NCI-H526 (cell line): Measurements from ENCODE around the gene ZC3H12D.
A peak's percentile ranks its signal among the peaks of the same experiment; 100 is the strongest.

Experiments
- DNase-seq, 2 experiments: peaks; one replicate each; lab custom pipeline; 2025; lab: John Stamatoyannopoulos, UW

Gene ZC3H12D

DNA sequence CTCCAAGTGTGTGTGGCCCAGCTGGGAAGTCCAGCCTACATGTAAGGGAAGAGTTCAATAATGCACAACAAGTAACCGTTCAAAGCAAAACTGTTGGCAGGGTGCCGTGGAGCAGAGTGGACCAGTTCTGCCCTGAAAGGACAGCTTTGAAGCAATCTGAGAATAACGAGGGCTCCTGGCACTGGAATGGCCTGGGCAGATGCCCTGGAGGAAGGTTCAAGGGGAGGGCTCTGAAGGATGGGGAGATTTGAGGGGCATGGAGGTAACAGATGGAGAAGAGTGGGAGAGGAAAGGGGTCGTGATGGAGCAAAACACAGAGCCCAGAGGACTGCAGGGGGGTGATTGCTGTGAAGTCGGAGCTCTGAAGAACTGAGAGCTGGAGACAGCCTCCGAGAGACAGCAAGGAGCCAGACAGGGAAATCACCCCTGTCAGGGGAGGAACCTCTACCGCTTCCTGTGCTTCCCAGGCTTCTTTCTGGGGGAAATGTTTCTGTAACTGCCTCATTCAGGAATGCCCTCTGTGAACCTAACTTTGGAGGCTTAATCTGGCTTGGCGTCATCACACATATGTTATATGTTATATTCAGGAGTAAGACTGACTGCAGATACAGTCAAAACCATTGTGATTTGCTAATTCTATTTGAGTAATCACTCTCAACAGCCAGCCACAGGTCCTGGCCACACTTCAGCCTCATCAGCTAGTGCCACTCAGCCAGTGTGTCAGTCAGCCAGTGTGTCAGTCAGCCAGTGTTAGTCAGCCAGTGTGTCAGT lies 41.2 kb downstream of the ZC3H12D start:
- no peak for DNase-seq

DNA sequence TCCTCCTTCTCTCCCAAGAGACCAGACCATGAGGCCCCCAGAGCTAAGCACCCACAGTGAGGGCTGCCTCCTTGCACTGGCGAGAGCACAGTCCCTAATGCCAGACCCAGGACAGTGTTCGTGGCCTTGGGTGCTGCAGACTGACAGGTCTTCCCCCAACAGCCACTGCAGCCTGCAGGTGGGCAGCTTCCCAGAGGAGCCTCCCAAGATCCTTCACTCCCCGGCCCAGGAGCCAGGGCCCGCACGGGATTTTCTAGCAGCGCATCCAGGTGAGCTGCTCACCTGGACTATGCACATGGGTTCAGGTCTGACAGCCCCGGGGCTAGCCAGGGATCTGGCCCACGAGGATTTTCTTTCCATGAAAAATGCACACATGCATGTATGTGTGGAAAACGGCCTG lies 43.1 kb downstream of the ZC3H12D start:
- no peak for DNase-seq

DNA sequence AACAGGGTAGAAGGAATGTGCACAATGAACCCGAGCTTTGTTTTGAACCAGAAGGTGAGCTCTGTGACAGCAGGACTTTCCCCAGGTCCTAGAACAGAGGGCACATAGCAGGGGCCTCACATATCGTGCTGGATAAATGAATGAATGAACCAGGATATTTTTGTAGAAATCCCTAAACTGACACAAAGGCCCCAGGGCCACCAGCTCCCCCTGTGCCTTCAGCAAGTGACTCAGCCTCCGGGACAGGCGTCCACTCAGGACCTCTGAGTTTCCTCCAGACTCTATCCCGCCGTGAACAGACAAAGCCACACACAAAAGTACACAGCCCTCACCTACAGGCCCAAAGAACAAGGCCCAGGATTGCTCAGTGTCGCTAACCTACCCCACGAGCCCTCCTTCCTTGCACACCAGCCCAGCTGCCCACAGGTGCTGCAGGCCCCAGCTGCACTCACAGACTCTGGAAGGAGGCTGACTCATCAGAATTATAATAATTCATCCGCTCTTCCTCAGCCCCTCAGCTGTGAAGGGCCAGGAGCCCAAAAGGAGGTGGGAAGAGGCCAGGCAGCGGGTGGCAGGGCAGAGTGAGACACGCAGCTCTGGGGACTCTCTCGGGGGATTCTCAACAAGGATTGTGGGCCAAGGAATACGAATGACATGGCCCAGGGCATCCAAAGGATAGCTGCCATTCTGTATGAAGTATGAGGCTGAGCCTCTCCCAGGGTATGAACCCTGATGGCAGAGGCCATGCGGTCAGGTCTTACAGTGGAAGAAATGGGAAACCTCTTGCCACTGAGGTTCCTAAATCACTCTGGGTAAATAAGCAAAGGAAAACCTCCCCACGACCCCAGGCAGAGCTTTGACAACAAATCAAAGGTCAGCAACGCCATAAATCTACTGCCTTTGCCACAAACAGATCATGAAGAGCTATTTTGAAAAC lies 43.8 kb downstream of the ZC3H12D start:
- no peak for DNase-seq

DNA sequence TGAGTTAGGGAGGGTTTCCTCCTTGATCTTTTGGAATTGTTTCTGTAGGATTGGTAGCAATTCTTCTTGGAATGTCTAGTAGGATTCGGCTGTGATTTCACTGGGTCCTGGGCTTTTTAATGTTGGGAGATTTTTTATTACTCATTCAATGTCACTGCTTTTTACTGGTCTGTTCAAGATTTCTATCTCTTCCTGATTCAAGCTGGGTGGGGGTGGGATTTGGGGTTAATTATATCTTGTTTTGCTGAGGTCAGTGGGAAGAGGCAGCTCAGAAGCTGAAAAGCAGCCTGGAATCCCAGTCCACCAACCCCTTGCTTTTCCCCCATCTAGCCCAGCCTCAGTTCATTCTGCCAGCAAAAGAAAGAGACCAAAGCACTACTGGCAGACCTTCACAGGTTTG lies 45.2 kb downstream of the ZC3H12D start:
- no peak for DNase-seq

DNA sequence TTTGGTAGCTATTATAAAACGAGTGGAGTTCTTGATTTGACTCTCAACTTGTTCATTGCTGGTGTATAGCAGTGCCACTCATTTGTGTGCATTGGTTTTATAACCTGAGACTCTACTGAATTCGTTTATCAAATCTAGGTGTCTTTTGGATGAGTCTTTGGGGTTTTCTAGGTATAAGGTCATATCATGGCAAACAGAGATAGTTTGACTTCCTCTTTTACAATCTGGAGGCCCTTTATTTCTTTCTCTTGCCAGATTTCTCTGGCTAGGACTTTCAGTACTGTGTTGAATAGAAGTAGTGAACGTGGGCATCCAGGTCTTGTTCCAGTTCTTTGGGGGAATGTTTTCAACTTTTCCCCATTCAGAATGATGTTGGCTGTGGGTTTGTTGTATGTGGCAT lies 46.0 kb downstream of the ZC3H12D start:
- DNase-seq: no peak

DNA sequence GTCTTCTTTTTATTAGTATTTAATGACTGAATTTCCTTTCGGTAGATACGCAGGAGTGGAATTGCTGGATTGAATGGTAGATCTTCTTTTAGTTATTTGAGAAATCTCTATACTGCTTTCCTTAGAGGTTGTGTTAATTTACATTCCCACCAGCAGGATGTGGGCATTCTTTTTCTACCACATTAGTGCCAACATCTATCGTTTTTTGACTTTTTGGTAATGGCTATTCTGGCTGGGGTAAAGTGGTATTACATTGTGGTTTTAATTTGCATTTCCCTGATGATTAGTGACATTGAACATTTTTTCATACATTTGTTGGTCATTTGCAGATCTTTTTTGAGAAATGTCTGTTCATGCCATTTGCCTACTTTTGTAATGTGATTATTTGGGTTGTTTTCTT lies 47.6 kb downstream of the ZC3H12D start:
- DNase-seq: no peak

DNA sequence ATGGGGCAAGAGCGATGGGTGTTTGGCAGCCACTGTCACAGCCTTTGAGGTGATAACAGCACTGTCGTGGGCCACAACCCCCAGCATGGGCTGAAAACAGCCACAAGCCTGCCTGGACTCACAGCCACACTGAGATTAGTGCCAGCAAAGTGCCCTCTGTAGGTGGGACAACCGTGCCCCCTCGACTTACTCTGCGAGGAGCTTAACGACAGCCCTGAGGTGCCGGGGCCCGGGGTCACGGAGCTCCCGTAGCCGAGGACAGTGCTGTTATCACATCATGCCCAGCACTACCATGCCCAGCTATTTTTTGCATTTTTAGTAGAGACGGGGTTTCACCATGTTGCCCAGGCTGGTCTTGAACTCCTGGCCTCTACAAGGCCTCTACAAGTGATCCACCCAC lies 48.2 kb downstream of the ZC3H12D start:
- no peak for DNase-seq

DNA sequence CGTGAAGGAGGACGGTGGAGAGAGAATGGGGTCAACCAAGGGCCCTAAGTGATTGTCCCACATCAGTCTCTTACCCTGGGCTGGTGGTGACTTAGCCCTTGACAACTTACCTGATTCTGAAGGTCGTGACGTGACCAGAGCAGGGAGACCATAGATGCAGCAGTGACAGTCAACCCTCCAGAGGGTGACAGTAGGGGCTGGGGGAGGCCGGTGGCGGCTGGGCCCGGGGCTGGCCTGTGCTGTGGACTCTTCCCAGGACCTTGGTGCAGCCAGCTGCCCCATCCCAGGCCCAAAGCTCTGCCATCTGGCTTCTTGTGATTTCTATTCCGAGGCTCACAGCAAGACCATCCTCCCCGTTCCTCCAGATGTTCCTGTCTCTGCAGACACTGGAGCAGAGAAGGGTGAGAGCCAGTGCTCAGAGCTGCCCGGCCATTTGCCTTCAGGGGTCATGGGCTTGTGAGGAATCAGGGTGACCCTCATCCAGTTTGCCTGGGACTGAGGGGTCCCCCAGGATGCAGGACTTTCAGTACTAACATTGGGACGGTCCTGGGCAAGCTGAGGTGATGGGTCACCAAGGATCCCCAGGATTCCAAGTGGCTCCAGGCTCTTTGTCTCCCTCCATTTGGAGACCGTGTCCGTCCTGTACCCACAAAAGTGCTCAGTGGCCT lies 48.8 kb downstream of the ZC3H12D start:
- DNase-seq: no peak

DNA sequence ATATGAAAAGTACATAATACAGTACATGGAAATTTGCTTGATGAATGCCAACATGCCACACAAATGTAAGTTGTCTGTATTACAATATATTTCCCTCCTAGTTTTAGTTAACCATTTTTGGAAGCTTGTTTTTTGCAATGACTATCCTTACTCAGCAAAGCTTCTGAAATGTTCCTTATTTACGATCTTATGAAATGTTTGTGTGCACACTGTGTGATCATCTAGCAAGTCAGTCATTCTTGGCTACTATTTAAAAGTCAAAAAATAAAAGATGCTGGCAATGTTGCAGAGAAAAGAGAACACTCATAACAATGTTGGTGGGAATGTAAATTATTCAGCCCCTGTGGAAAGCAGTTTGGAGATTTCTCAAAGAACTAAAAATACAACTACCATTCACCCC lies 50.9 kb downstream of the ZC3H12D start:
- DNase-seq: no peak

DNA sequence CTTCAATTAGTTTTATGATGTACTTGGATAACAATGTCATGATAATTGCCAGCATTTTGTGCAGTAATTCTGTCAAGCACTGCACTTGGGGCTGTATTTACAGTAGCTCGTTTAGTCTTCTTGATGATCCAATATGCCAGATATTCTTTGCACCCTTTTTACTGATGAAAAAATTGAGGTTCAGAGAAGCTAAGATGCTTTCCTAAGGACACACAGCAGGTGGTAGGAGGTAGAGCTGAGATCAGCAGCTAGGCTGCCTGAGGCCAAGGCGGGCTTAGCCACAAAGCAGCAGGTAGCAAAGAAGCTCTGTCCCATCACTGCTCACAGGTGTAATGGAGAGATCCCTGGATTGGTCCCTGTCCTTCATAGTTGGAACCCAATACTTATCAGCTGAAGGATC lies 51.4 kb downstream of the ZC3H12D start:
- DNase-seq: no peak

DNA sequence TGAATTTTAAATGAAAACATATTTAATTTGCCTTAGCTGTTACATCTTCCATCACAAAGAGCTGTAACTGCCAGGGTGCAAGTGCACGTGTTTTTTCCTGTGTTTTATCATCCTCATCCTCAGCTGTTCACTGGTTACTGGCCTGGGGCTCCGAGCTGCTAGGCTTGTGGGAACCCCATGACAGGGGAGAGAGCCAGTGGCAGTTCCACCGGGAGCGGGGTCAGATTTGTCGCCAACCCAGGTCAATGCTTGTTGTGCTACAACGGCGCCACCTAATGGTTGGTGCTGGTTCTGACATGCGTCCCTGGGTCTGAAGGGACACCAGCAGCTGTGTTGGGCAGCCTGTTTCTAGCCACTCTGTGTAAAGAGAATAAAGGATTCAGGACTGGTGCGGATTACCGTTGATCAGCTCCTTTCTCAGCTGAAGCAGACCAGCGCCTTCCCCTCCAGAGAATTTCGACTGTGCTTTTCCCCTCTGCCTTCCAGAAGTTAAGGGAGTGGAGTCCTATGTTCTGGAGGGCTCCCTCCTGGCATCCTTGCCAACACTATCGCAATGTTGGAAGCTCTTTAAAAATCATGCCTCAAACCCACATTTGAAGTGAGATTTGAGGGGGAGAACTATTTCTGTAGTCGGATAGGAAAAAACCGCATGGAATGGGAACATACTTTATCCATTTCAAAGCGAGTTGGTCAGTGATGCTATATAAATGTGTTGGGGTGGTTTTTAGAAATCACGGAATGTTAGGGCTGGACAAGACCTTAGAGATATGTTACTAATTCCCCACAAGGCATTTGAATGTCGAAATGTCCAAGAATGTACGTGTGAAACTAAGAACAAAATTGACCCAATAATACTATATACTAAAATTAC lies 52.7 kb downstream of the ZC3H12D start:
- peak; percentile 56 to 86 for DNase-seq

DNA sequence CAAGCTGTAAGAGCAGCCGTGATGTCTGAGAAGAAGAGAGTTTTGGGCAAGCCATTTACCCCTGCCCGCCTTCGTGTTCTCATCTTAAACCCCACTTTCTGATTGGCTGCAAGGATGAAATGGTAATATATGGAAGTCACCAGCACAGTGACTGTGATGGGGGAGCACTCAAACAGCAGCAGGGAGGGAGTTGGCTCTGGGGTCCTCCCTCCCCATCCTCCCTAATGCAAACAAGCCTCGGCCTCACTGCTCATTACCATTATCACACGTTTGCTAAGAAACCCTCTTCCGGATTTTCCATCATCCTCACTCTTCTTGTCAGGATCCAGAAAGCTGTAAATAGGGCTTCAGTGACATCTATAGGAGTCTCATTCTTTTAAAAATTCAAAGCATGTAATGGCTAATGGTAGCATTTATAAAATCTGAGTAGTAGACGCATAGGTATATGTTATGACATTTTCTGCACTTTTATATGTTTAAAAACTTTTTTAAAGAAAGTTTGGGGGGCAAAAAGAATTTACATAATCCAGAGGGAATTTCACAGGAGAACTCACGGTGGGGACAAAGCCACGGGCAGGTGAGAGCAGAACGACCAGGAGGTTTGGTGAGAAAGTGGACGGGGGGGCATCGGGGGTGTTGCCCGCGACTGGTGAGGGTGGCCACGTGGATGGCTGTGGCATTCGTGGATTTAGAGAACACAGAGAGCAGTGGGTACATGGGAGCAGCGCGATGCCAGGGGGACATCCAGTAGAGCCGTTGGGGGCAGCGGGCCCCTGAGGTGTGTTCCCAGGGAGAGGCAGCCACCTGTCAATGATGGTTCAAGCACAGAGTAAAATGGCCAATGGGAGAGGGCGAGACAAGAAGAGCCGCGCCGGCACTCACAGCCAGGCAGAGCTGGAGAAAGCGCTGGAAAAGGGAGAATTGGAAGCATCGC lies 55.1 kb downstream of the ZC3H12D start:
- DNase-seq: no peak

DNA sequence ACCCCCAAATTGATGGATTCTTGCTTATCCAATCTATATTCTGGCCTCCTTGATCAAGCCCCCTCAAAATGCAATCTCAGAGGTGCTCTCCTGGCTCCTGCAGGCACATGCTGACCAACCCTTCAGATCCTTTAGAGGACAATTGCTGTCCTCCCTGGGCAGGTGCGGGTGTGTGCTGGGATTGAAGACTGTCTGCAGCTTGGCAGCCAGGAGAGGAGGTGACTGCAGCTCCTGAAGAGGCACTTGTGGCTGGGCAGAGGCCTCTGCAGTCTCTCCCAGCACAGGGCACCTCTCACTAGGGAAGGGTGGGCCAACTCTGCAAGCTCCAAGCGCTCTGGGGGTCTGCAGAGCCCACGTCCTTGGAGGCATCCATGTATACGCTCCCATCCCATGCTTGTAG lies 56.2 kb downstream of the ZC3H12D start:
- no peak for DNase-seq

DNA sequence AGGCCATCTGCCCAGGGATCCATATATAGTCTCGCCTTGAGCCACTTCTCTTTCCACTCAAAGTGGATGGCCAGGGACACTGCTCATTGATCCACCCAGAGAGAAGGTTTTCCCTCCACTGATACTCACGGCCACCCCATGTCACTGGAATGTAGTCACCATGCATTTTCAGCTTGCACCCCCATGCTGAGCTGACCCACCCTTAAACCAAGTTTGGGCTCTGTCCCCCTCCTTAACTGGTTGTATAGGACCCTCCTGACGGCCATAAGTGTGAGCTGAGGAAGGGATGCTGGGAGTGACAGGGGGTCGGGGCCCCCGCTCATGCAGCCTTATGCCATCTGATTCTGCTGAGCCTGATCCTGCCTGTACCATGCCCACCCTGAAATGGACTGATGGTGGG lies 59.1 kb downstream of the ZC3H12D start:
- DNase-seq: no peak

DNA sequence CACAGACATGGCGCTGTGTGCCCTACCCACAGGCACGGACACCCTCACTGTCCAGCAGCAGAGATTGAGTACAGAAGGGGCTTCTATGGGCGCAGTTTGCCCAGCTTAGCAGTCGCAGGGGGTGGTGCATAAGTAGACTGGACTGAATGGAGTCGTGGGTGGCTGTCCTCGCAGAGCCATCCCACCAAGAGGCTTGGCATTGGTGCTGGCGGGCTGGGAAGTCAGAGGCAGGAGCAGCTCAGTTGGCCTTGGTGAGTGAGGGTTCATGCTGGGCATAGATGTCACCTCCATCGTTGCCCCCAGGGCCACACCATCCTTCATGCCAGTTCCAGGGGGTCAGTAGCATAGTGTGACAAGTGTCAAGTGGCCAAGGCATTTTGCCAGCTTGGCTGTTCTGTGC lies 59.6 kb downstream of the ZC3H12D start:
- DNase-seq: no peak

DNA sequence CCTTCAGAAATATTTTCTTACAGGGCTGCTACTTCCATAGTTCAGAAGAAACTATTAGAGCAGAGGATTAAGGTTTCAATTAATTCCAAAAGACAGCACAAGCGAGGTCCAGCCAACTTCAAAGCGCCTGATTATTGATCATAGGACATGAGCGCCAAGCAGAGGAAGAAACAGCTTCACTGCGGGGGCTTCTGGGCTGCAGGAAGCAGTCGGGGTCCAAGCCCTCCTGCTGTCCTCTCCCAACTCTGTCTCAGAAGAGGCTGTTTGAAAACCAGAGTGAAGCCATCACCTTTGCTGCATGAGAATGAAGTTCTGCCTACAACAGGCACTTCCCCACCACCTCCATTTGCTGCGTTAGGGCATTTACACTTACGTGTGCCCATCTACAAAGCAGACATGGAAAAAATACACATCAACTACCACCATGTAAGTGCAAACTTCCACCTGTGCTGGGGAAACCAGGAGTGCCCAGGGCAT lies 60.8 kb downstream of the ZC3H12D start:
- no peak for DNase-seq

DNA sequence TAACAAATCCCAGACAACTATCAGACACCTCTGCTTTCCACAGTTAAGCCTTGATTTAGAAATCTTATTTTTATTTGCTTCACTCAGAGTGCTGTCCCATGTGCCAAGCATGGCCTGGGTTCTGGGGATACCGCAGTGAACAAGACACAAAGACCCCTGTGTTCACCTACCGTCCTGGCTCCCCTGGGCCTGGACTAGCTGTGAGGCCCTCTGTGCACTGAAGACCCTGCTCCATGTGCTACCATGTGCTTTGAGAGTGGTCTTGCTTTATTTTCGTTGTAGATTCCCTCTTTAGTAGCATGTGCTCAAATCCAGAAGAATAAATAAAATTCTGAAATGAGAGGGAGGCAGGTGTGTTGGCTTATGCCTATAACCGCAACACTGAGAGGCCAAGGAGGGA lies 62.2 kb downstream of the ZC3H12D start:
- no peak for DNase-seq

DNA sequence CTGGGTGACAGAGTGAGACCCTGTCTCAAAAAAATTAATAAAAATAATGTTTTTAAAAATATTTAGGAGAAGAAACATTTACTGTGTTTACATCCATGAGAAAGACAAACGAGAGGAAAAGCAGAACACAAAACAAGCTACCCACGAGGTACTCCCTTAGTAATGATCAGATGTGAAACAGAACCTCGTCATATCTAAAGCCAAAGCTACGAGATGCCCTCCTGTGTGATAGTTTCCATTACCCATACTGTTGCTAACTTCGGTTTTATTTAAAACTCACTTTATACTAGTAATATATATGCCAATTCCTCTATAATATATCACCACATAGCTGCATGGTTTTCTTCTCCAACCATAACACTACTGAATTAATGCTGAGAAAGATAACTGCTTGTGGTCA lies 63.7 kb downstream of the ZC3H12D start:
- no peak for DNase-seq

DNA sequence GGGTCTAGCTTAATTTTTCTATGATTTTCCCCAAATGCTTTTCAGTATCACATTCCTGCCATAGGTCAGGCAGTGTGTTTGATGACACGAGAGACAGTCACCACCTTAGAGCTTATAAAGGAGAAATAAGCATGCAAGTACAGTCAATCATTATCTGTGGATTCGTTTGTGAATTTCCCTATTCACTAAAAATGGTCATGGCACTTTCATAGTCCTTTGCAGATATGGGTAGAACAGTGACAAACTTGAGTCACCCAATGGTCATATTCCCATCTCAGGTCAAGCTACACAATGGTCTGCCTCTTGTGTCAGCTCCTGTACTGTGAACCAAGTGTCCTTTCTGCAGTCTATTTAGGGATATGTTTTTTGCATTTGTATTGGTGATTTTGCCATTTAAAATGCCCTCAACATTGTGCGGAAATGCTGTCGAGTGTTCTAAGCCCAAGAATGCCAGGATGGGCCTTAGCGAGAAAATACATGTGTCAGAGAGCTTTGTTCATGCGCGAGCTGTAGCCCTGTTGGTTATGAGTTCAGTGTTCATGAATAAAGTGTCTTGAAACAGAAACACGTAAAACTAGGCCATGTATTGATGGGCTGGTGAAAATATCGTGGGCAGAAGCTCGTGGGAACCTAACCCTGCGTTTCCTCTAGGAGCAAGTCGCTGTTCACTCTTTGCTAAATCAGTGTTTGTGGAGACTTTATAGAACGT lies 65.0 kb downstream of the ZC3H12D start:
- DNase-seq: no peak

DNA sequence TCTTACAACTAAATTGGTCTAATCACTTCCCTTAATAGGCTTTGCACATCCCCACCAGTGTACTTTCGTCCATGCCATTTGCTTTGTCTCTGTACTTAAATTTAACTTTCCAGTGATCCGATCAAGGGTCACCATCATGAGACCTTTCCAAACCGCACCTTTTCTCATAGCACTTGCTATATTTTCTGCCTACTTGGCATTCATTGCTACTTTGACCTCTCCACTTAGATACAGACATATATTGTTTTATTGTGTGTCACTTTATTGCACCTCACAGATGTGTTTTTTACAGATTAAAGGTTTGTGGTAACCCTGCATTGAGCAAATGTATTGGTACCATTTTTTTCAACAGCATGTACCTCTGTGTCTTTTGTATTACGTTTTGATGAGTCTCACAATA lies 70.0 kb downstream of the ZC3H12D start:
- DNase-seq: no peak
